COLO668 (cell line): ENCODE measurements around the gene SORCS1.

Experiments used
- DNase-seq: peaks from one replicate; lab custom pipeline; 2025; ENCODE audit not compliant: unreplicated experiment; lab: John Stamatoyannopoulos, UW

The SORCS1 gene

DNA sequence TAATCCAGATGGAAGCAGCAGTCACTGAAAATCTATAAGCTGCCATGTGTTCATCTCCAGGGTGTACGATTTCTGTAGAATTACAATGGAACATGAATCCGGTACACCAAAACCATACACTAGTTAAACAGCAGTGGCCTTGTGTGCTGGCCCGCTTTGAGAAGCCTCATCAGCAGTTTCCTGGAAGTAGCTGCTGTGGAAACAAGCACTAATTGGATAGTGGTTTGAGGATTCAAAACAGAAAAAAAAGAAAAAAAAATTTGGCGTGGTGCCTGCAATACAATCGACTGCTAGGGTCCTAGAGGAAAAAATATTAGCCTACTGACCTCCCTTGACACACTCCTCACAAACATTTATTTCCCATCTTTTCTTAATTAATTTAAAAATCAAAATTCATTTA lies 545.9 kb downstream of the SORCS1 start:
- no peak for DNase-seq

DNA sequence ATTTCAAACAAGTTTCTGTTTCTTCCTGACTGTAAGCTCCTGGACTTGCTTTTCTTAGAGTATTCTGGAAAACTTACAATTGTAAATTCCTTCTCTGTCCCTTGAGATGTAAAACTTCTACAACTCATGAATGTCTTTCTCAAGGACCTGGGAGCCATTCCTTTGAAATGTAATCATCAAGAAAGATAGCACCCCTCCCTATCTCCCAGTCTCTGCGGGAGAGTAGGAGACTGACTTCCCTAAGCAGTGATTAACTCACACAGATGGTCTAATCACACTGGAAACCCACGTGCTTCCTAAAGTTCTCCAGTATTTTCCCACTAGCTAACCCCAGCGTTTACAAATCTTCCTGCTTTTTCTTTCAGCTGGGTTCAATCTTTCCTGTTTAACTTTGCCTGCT lies 549.4 kb downstream of the SORCS1 start:
- DNase-seq: no peak

DNA sequence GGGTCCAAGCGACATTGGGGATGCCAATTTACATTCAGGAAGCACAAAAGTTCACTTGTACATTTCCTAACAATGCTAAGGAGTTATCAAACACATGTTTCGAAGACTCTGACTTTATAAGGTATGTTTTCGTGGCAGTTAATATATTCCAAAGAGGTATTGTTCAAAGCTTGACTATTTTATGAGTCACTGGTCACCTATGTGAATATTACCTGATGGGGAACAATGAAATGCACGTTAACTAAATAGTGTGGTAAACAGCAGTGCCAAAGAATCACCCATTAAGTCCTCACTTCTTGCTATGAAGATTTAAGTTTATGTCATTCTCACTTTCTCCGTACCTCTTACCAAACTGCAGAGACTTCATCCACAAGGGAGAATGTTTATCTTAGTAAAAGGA lies 550.2 kb downstream of the SORCS1 start:
- no peak for DNase-seq

DNA sequence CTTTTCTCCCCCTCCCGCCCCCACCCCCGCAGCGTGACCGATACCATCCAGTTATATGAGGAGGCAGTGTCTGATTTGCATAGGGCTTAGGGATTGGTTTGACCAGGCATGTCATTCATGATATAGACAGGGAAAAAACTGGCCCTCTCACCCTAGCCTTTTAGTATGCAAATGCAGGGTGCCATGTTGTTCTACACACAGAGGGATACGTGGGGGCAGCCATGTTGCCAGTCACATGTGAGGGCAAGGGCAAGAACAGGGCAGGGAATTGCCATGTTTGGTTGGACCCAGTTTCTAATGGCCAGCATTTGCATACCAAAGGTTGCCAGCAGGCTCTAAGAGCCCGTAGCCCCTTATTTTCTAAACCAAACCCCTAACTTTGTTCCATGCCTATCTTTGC lies 552.1 kb downstream of the SORCS1 start:
- no peak for DNase-seq

DNA sequence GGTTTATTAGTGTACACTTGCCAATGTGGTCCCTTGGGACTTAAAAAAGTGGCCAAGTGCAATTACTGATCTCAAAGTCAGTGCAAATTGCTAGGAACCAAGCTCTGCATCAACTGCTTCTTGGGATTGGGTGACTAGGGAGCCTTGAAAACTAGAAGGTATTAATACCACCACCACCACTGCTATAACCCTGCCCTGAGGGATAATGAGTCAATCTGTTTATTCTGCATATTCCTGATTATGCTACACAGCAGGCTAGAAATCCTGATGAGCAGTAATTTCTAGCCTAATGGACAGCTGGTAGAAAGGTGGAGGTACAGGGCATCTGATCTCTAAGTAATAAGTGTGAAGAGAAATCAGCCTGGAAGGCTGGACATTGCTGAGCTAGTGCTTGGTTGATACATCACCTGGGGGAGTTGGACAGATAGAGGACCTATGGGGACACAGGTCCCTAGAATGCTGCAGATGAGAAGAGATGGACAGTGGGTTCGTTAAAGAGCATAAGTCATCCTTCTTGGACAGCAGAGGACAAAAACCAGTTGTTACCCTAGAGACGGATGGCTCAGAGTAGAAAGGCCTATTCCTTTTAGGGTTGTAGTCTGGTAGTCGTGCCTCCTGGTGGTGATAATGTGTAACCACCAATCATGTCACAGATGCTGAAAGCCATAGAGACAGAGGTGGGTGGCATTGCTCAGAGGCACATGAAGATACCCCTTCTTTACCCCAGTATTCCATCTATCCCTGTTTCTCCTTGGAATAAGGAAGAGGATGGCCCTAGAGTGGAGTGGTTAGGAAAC lies 554.8 kb downstream of the SORCS1 start:
- no peak for DNase-seq

DNA sequence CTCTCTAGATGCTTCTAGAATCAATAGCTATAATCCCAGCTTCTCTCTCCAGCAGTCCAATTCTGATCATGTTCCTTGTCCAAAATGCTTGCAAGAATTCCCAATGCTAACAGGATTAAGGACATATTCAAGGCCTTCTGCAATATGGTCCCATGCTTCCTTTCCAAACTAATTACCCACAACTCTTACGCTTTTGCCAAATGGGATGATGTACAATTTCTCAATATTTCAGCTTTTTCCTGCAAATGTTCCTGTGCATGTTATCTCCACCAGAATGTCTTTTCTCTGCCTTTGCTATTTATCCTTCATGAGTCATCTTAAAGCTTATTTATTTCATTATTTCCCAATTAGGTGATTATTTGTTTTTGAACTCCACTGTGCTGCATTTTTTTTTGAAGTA lies 556.4 kb downstream of the SORCS1 start:
- no peak for DNase-seq

DNA sequence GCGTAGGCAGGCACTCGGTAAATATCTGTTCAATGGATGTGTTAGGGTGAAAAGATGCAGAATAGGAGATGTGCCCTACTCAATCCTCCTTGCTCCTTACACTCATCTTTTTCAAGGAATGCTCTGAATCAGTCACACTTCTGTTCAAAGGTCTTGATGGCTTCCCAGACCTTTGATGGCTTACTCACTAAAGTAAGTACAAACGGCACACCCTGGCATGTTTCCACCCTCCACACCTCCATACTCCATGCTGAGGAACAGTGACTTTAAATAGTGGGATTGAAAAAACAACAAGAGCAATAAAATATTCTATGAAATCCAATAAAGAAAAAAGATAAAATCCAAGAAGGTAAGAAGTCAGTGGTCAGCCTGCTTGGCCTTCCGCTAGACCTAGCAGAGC lies 569.2 kb downstream of the SORCS1 start:
- DNase-seq: no peak

DNA sequence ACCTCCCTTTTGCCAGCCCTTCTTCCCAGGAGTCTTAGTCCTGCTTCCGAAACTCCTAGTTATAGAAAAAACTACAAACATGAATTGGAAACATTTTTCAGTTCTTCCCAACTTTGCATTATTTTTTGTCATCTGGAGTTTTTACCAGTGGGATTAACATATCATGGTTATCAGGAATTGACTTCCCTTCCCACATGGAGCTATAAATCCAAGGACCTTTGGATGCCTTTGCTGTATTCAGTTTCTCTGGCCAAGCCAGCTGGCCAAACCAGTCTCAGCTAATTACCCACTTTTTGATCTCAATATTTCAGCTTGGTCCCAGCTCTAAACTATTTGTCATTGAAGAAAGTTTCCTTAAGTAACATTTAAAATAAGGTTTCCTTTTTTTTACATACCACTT lies 570.6 kb downstream of the SORCS1 start:
- no peak for DNase-seq

DNA sequence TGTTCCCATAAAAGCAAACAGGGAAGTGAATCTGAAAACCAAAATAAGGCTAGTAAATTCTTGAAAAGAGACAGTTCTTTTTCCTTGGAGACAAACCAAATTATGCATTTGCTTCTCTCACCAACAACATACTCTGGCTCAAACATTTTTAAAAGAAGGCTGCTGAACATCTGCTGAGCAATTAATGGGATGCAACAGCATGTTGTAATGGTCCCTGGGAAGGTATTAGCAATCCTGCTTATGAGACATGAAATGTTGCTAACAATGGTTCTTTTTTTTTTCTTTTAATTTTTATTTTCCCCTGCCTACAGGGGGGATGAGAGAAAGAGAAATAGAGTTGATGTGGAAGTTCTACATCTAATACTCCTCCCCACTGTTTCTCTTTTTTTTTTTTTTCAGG lies 572.1 kb downstream of the SORCS1 start:
- no peak for DNase-seq

DNA sequence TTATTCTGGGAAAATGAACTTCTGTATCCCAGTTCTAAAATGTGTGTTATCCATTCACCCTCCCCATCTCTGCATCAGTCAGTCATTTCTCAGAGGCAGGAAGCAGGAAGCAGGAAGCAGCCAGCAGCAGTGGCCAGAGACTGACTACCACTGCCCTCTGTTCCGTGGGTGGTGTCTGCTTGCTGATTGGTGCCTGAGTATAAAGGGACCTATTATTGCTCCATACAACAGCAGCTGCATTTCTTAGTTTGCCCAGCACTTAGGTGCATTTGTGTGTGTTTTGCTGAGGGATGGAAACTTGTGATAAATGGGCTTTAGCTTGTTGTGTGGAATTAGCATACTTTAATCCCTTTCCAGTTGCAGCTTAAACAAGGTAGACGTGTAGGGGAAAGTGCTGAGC lies 582.2 kb downstream of the SORCS1 start:
- no peak for DNase-seq

DNA sequence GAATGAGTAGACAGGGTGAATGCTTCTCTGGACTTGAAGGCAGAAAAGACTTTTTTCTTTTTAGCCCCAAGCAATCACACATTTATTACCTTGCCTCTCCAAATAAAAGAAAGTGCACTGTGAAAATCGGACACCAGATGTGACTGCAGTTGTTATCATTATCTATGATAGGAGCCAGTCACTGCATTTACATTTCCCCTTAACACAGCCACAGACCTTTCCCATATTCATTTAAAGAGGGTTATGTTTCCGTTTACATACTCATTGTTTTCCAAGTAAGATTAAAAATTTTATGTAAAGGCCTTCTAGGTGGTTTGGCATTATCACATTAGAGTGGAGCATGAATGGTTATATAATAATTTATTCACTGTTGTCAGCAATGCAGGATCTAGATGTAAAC lies 586.8 kb downstream of the SORCS1 start:
- DNase-seq: no peak

DNA sequence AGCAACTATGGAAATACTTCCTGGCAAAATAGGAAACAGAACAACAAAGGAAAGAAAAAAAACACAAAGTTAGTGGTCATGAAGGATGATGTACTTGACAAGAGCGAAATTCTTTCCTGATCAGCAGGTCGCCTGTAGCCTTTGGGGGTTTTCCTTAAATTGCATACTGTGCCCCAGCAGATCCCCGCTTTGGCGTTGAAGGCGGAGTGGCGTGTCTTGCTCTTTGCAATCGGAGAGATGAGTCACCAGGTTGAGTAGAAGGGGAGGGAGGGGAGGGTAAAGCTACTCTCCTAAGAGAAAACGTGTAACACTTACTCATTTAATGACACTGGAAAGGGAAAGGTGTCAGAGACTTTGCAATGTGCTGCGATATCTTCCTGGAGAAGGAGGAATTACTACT lies 587.2 kb downstream of the SORCS1 start:
- no peak for DNase-seq

DNA sequence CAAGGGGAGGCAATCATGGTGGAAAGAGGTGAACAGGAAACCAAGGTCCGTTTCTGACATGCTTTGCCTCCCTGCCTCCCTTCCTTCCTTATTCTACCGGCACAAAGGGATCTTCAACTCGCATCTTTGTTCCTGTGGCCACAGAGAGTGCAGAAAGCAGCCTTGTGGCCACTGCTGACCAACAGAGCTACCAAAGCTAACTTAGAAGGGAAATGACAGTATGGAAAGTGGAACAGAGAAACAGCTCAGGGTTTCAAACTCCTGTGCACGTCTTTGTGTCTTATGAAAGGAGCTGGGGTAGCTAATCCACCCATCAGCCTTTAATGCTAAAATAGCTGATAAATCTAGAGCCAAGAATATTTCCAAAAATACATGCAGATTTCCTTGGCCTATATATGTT lies 588.0 kb downstream of the SORCS1 start:
- no peak for DNase-seq

DNA sequence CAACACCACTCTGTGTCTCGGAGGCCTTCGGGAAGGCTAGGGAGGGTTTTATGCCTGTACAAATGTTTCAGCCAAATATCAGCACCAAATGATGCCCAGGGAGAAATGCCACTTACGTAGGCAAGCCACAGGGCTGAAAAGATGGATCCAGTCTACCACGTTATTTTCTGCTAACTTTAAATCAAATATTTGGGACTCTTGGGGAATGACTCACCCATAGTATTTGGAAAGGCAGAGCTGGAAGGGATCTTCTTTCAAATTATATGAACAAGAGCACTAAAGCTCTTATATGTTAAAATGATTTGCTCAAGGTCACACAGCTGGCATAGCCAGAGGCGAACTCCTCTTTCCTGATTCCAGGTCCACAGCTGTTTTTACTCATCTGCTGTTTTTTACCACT lies 591.4 kb downstream of the SORCS1 start:
- no peak for DNase-seq

DNA sequence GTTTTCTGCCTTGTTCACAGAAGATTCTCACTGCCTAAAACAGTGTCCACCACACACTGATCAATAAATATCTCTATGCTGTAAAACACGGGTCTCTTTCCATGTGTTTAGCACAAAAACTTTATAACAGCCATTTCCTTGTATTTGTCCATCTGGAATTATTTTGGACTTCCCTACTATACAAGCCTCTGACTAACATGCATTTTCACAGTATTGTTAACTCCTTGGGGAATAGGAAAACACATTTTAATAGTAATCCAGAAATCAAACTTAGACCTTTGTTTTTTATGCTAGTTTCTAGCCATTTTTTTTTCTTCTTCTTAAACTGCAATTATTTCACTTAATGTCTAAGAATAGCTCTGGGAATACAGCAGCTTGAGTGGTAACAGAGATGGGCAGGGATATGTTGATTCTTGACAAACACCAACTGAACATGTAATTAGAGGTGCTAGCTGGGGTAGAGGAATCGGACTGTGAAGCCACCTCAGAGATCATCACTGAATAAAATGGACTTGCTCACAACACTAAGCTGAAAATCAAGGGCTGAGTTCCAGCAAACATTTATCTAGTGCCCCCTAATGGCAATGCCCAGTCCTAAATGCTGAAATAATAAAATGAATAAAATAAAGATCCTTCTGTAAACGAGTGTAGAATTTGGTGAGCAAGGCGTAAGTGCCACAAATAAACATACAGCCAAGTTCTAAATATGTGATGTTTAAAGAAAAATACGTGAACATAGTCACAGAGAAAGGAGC lies 593.1 kb downstream of the SORCS1 start:
- no peak for DNase-seq

DNA sequence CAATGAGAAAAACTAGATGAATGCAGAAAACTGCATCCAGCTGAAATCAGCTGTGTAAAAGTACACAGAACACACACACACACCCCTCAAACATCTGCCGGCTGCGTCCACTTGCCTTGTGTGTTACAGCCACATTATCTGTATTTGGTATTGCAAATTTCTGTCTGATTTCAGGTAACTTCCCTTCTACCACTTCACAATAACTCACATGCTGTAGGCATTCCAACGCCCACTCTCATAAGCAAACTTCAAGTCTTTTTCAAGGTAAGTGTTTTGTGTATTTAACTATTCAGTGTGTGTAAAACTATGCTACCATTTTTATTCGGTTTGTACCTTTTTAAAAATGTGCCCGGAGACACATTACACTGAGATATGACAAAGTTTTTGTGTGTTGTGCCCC lies 594.2 kb downstream of the SORCS1 start:
- no peak for DNase-seq

DNA sequence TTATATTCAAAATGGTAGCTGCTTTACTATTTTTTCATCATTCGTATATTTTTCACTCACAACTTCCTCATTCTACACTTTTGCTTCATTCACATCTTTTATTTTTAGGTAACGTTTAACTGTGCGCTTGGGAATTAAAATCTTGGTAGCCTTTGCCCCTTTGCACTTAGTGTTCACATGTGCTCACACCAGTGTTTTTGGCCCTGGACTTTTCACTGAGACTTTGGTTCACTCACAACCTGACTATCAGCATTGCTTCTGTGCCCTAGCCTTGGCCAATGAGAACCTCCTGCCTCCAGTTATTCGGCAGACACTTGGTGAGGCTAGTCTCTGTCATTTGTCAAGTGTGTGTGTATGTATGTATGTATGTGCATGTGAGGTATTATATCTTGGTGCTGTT lies 596.9 kb downstream of the SORCS1 start:
- DNase-seq: no peak

DNA sequence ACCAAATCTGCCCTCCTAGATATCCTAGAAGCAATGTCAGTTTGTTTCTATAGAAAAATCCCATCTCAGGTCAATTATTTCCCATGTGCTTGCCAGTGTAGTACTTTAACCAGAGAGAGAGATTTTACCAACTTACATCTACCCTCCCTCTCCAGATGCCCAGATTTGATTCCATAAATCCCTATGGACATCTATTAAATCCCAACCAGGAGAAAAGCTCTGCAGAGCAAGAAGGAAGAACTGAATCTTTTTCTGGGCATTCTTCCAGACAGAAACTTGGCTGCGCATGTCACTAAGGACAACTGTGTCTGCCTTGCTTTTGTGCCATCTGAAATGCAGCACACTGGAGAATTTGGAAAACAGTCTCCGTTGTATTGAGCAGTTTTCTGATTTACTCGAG lies 597.6 kb downstream of the SORCS1 start:
- DNase-seq: no peak

DNA sequence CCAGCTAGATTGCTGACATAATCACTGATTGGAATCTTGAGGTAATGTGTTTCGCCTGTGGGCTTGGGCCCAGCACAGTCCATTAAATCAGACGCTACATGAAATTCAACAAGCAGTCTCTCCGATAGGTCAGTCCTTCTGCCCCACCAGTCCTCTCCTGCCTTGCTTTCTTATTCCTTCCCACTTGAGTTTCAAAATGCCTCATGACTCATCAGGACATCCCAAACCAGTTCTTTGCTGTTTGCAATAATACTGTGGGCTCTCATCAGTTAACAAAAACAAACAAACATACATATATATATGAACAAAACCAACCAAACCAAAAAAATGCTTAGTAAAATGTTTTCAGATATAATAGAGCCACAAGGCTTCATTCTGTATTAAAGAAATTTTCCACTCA lies 599.0 kb downstream of the SORCS1 start:
- no peak for DNase-seq

DNA sequence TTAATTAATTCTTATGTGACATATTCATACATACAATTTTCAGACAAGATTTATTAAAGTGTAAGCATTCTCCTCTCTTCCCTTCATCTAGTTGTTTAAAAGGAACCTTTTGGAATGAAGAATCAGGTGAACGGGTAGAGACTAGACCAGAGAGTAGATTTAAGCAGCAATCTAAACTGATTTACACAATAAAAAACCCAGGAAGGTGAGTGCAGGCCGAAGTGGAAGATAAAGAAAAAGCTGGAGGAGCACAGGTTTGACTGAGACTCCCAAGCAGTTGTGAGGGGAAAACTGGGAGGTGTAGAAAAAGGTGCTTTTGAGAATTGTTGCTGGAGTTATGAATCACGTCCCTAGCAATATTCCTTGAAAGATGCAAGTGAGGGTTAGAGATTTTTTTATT lies 601.1 kb downstream of the SORCS1 start:
- DNase-seq: no peak

DNA sequence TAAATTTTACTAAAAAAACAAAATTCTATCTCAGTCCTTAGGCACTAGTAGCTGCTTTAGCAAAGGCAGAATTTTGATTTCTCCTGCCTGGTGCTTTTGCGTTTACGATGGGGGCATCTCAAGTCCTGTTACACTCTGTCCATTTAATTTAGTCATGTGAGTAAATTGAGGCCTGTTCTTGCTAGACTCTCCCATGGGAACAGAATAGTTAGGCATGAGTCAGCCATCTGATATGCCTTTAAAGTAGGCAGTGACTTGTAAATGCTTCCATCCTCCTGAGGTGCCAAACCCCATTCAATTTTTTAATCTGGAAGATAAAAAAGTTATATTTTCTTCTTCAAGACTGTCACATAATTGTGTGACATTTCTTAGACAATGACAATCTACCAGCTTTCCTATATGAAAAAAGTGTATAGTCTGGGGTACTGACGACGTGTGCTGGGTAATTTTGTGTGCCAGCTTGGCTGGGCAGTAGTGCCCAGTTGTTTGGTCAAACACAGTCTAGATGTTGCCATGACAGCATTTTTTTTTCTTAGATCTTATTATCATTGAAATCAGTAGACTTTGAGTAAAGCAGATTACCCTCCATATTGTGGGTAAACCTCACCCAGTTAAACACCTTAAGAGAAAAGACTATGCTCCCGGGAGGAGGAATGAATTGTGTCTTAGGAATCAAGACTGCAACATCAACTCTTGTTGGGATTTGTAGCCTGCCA lies 603.4 kb downstream of the SORCS1 start:
- DNase-seq: no peak

DNA sequence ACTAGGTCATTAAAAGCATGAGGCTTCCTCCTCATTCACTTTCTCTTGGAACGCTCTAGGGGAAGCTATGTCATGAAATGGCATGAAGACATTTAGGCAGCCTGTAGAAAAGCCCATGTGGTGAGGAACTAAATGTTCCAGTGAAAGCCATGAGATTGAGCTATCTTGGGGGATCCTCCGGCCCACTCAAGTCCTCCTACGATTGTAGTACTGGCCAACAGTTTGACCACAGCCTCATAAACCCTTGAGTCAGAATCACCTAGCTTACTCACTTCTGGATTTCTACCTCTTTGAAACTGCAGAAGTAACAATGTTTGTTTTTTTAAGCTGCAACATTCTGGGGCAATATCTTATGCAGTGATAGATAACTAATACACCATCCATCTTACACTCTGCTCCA lies 605.1 kb downstream of the SORCS1 start:
- no peak for DNase-seq
